GM21381 (cell line): ENCODE measurements around the gene ABLIM3.
"Not testable (repeated sequence)": the region's sequence is repeated elsewhere in the genome, so short reads cannot be mapped to it uniquely, and the experiment has no call there.

ENCODE experiments used
- ATAC-seq: cut with Tn5 transposase; IDR thresholded peaks from one replicate; pipeline ENCODE4 v1.9.1; 2021; ENCODE audit warnings: mild to moderate bottlenecking, moderate library complexity; ENCODE audit not compliant: unreplicated experiment

The ABLIM3 gene

DNA sequence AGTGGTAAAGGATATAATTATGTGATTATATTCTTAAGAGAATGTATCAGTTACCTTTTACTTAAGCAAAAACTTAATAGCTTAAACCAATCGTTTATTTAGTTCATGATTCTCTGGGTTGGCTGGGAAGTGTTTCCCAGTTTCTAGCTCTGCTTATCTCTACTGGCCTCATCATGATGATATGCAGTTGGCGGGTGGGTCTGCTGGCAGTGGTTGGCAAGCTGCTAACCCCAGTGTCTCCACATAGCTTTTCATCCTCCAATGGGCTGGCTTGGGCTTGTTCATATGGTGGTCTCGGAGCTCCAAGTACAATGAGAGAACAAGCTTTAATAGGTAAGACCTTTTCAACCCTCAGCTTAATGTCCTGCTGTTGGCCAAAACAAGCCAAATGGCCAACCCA, 43.8 kb downstream of the ABLIM3 start:
- ATAC-seq, result no peak

DNA sequence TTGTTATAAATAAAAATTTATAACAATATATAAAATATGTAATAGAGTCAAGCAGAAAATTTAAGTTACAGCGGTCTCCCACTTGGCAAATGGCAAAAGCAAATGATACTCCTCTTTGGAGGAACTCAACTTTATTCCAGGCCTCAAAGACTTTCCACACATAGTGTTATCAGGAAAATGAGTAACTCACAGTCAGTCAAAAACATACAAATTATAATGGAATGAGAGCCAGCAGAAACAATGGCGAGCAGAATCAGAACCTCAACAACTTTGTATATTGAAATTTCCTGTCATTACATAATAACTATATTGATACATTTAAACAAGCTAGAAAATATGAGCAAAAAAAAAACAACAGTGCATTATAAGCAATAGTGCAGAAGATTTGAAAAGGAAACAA, 45.2 kb downstream of the ABLIM3 start:
- no peak for ATAC-seq

DNA sequence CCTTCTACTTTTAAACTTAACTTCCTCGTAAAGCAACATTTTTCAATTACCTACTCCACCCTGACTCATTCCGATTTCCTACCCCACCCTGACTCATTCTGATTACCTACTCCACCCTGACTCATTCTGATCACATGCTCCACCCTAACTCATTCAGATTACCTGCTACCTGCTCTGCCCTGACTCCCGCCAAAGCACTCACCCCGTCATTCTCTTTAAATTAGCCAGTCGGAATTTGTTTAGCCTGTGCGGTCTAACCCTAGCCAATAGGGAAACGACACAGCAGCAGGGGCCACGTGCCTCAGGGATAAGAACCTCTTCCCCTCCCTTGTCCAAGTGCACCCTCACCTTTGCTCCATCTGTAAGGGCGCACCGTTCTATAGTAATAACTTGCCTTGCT, 46.3 kb downstream of the ABLIM3 start:
- ATAC-seq, result not testable (repeated sequence)

DNA sequence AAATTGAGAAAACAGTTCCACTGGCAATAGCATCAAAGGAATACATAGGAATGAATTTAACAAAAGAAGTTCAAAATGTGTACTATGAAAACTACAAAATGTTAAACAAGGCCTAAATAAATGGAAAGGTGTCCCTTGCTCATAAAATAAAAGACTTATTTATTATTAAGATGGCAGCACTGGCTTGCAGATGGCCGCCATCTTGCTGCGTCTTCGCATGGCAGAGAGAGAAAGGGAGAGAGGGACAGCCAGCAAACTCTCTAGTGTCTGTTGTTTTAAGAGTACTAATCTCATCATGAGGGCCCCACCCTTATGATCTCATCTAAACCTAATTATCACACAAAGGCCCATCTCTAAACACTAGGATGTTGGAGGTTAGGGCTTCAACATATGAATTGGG, 47.1 kb downstream of the ABLIM3 start:
- ATAC-seq, result no peak

DNA sequence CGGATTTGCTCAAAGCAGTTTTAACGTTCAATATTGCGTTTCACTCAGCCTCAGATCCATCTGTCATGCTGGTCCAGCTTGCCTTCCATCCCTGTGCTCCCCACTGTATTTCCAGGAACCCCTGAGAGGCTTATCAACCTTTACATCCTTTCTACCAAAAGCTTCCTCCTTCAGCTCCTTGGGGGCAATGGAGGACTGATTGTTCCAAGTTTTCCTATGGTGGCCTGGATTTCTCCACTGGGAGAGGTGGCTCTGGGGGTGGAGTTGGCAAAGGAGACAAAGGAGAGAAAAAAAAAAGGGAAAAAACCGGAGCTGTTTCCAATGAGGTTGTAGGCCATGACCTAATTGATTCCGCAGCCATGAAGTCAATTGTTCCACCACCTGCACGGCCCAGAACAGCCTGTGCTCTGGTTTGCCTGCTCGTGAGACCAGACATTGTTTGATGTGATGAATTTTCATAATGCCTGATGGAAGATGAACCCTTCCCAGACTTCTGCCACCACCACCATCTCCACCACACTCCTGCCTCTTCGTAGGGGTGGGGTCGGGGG, 54.1 kb downstream of the ABLIM3 start:
- ATAC-seq, result no peak

DNA sequence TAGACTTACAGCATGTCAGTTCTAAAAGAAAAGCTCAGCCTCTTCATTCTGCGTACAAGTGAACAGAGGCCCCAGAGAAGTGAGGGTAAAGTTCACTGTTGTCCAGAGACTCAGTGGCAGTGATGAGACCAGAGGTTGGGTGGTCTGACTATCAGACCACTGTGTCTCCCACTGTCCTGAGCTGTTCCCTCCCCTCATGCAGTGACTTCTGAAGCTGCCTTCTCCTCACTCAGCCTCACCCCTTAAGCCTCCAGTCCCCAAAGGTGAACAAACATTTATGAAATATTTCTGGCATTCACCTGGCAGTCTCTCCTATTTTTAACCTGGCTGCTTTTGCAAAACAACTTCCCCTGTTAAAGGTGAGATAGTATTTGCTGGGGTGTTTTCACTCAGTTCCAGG, 54.7 kb downstream of the ABLIM3 start:
- no peak for ATAC-seq

DNA sequence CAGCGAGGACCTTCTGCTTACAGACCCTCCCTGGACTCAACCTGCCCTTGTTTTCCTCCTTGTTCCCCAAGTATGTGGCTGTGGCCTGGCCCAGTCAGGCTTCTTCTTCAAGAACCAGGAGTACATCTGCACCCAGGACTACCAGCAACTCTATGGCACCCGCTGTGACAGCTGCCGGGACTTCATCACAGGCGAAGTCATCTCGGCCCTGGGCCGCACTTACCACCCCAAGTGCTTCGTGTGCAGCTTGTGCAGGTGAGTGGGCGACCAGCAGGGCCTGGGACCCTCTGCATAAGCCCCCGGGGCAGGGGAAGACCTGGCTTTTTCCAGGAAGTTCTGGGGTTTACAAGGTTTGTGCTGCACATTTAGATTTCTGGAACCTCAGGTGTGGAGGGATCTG, 56.9 kb downstream of the ABLIM3 start:
- ATAC-seq, result no peak

DNA sequence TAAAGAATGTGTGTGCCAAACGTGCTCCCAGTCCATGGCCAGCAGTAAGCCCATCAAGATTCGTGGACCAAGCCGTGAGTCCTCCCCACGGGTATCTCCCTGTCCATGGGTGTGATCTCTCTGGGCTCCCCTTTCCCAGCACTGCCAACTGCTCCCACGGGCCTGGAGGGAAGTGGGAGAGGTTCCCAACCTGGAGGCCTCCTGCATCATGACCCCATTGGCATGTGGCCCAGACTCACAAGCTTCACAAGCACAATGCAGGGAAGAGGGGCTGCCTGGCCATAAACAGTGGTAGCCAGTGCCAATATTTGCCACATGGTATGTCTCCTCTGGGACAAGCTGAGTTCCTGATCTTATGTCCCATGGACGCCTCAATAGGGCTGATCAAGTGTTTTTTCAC, 59.1 kb downstream of the ABLIM3 start:
- no peak for ATAC-seq

DNA sequence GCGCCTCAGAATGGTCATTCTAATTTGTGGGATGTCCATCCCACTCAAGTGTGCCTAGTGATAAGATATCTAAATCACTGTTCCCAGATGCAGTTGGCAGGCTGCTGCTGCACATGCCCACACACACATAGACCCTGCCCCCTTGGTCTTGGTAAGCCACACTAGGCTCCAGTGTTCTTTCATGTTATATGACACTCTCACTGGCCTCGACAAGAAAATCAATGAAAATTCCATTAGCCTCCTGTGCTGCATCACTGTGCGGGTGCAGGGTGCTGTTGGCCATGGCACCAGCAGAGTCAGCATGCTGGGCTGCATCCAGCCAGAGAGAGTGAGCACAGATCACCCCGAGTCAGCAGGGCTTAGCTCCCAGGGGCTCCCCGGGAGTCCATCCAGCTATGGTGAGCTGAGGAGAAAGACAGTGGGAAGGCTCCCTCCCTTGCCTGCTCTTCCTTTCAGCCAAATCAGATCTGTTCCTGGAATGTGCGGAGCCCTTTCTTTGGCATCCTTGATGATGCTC, 59.9 kb downstream of the ABLIM3 start:
- ATAC-seq, result no peak

DNA sequence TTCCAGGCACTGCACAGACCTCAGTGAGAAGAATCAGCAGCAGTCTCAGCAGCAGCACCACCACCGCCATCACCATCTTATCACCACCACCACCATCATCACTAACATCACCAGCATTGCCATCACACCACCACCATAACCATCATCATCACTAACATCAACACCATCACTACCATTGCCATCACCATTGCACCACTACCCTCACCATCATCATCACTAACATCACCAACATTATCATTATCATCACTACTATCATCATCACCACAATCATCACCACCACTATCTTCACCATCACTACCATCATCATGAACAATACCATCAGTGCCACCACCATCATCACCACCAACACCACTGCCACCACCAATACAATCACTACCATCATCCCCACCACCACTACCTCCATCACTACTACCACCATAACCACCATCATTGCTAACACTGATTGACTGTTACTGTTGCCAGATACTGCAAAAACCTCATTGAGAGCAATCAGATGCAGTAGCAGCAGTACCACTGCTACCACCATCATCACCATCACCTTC, 61.7 kb downstream of the ABLIM3 start:
- ATAC-seq, result no peak

DNA sequence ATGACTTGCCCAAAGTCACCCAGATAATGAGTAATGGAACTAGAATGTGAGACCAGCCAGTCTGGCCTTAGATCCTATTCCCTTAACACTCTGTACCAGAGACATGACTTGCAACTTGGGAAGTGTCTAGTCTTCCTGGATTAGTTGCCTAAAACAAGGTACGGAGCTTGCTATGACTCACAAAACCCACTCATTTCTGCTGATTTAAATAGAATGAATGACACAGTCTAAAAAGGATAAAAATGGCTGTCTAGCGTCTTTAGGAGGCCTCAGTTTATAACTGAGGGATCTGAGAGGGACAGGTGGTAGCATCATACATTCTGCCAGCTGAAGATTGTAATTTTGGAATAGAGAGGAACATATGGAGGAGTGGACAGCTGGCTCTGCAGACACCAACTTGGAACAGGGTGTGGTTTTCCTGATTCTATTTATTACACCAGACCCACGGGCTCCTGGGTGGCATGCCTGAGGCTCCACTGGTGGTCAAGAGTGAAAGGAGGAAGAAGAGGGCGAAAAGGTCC, 62.7 kb downstream of the ABLIM3 start:
- ATAC-seq, result no peak

DNA sequence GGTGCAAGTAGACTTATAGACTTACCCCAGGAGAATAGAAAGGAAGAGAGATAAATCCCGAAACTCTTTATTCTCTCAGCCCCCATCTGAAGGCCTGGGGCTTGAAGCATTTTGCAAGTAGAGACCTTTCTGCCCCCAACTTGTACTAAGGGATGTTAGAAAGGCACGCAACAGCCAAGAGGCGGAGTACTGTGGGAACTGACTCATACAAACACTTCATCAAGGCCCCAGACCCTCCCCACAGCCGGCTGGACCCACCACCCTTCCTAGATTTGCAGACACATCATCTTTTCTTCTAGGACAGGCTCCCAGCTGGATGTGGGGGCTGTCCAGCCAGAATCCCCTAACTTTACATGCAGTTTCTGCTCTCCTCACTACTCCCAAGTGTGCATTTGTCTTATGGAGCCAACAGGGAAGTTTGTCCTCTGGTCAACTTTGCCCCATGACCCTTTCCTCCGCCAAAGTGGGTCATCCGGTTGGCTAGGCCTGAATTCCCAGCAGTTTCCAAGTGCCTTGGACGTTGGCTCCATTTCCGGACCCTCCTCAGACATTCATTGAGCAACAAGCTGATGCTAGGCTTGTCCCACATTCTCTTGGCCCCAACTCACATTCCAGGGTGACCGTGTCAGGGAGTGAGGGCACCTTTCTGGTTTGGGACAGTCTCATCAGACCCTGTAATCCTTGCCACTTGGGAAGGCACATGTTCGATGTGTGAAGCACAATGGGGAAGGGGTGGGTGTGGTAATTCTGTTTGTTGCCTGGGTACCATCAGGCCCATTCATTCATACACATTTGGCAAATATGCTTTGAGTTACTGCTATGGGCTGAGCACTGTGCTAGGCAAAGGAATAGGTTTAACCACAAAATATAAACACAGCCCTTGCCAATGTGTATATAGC, 64.6 kb downstream of the ABLIM3 start:
- ATAC-seq, result no peak

DNA sequence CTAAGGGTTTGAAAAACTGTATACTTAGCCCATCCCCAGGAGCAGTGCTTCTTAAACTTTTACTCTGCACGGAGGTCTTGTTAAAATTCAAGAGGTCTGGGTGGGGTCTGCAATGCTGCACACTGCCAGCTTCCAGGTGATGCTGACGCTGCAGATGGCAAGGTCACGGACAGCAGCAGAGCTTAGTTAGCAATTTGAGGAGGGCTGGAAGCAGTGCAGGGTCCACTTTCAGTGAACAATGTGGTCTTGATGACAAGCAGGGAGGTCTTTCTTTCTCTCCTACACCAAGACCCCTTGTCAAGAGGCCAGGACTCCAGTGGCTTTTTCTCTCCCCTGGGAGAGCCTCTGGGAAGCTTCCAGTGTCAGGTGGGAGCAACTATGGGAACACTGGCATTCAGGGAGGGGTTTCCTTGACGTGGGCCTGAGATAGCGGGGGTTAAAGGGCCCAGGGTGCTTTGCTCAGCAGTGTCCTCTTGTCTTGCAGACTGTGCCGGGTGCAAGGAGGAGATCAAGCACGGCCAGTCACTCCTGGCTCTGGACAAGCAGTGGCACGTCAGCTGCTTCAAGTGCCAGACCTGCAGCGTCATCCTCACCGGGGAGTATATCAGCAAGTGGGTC, 65.3 kb downstream of the ABLIM3 start:
- no peak for ATAC-seq

DNA sequence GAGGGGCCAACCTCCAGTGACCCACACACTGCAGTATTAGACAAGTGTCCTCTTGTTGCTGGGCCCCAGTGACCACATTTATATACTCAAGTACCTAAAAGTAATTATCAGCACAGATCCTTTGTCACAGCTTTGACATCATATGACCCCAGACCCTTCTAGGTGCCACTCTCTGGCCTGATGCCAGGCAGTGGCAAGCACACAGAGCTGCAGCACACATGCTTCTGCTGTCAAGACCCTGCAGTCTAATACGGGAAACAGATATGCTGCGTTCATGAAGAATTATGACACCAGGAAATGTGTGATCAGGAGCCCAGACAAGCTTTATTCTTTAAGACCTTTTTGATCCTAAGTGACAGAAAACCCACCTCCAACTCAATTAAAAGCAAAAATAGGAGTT, 66.5 kb downstream of the ABLIM3 start:
- no peak for ATAC-seq

DNA sequence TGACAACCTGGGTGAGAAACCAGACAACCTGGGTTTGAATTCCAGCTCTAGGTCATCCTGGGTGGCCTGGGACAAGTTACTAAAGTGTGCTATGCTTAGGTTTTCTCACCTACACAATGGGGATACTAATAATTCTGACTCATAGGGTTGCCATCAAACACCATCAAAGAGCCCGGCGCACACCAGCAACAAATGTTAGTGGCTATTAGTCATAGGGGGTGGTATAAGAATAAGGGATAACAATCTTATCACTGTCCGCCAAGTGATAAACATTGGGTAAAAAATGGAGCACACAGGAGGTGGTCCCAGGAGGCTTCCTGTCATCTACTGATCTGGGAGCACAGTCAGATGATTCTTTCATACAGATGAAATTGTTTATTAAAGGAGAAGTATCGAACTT, 68.9 kb downstream of the ABLIM3 start:
- no peak for ATAC-seq

DNA sequence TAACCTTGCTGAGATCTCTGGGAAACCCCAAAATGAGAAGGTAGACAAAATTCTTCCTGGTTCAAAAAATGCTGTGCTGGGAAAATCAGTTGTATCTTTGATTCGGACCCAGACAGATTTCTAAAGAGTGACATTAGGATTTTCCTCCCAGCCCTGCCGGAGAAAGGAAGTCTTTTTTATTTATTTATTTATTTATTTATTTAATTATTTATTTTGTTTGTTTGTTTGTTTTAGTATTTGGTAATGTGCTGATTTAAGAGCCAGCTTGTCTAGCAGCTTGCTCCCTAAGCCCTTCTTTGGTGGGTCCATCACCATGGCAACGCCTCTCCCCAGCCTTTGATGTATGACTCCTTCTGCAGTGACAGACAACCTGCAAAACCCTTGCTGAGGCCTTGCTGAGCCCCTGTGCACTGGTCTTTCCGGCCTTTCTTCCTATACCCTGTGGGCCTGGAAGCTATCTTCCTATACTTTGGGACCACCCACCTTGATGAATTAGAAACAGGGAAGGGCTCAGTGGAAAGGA, 69.7 kb downstream of the ABLIM3 start:
- no peak for ATAC-seq

DNA sequence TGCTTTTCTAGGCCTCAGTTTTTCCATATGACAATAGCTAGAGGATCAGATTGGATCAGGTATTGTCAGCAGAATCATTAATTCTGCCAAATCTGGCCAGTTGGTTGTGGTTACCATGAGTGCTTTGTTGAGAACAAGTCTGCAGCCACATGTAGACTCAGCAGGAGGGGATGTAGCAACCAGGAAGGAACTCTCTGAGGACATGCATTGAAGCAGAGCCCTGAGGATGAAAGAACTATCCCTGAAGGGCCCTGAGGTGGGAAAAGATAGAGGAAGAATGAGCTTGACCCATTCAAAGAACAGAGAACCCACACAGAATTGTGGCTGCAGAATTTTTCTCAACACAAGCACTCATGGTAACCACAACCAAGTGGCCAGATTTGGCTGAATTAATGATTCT, 70.3 kb downstream of the ABLIM3 start:
- no peak for ATAC-seq

DNA sequence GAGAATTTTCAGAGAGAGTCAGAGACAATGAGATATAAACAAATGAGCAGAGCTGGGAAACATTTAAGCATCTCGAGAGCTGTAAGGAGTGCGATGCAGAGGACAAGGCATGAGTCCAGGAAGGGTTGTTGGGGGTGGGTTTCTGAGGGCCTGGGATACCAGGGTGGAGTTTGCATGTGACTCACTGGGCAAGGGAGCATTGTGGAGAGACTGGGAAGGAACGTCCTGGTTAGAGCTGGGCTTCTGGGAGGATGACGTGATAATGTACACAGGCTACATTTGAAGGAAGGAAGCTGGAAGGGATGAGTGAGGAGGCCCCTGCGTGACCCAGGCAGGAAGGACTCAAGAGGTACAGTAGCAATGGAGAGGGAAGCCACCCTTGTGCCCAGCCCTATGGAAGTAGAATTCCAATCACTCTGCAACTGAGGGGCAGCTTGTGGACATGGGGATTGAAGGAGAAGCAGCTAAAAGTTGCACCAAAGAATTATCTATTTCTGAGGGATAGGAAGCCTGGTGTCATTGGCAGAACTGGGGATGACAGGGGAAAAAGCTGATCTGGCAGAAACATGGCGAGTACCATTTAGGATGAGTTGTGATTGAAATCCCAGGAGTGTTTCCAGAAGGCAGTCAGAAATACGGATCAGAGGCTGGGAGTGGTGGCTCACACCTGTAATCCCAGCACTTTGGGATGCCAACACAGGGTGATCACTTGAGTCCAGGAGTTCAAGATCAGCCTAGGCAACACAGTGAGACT, 71.1 kb downstream of the ABLIM3 start:
- ATAC-seq, result no peak

DNA sequence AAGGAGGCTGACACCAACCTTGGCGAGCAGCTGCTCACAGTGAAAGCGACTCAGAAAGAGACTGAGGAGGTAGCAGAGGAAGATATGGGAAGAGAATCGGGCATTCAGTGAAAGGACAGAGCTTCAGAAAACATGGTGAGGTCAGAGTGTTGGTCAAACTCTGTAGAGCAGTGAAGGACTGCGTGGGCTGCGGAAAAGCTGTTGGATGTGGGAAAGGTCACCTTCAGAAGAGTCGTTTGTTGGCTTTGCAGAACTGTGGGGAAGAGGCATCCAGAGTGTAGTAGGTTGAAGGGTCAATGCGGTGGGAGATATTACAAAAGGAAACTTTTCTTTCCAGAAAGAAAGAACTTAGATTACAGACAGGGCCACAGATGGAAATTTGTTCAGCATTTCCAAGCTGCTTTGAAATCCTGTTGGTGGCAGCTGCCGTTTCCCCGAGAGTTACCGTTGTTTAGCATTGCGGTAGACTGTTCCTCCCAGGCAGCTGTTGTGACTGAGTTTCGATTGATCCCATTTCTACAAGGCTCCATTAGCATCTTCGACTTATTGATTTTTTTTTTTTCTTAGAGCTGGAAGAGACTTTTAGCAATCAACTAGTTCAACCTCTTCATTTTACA, 72.1 kb downstream of the ABLIM3 start:
- ATAC-seq, result no peak

DNA sequence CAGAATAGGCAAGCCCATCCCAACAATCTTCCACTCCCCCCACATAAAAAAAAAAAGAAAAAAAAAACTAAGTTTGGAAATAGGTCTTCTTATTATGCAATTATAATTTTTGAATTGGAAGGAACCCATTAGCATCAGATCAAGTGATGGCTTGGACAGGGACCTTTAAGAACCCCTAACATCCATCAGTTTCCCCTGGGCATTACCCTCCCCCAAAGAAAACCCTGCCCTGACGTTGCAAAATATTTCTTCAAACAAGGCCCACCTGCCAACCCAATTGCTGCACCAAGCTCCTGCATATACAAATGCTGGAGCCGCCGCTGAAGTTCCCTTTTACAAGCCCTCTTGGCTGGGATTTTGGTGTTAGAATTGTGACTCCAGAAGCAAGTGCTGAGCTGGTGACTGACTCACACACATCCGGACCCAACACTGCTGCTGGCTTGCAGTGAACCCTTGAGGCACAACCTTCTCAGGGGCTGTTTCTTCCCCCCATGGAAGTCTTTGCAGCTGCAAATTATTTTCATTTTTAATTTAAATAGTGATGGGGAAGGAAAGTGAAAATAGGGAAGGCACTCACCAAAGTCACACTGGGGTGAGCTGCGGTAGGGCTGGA, 74.3 kb downstream of the ABLIM3 start:
- no peak for ATAC-seq
